GM21619 (cell line): Measurements from ENCODE around the gene SLC22A31.
"Not testable (repeated sequence)": the region's sequence is repeated elsewhere in the genome, so short reads cannot be mapped to it uniquely, and the experiment has no call there.

ENCODE experiments used
- ATAC-seq: cut with Tn5 transposase; IDR thresholded peaks from one replicate; pipeline ENCODE4 v1.9.1; 2021; ENCODE audit not compliant: unreplicated experiment

The SLC22A31 gene

DNA sequence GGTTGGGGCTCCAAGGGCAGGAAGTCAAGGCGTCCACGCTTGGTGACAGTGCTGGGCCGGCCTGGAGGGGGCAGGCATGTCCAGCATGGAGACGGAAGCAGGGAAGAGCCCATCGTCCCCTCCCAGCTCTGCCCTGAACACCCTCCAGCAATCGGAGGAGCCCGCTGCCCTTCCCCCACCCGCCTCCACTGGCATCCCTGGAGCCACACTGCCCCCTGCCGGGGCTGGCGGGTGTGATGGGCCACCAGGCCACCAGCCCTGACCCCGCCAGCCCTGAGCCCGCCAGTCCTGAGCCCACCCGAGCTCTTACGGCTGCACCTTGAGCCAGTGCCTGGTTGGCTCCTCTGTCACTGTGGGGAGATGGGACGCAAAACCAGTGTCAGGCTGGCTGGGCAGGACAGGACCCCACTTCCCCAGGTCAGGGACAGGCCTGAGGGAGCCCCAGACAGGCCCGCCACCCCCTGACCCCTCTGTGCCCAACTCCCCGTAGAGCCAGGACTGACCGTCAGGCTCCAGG is 32.9 kb downstream of the SLC22A31 start:
- ATAC-seq, result no peak

DNA sequence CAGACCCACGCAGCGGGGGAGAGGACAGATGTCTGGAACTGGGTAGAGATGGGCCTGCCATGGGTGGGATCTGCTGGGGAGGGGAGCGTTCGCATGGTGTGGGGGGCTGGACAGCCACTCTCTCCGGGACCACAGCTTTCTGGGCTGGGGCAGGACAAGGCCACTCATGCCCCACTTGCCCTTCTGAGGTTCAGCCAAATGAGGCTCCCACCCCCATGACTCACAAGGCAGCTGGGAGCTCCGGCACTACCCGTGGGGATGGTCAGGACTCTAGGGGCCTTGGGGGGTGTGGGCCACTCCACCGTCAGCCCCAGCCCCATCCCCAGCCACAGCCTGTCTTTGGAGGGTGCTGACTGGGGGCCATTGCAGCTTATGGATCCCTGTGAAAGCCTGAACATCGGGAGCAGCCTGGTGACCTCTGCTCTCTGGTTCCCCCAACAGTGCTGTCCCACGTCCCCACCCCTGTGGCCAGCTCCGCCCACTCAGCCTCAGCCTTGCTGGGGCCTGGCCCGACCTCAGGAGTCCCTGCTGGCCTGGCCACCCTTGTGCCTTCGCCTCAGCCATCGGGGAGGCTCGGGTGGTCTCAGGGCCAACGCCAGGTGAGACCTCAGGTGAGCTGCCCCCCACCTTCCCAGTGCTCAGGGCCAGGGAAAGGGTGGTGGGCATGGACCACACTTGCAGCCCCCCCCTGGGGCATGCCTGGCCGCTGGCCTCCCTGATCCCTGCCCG is 33.5 kb downstream of the SLC22A31 start:
- ATAC-seq, result no peak

DNA sequence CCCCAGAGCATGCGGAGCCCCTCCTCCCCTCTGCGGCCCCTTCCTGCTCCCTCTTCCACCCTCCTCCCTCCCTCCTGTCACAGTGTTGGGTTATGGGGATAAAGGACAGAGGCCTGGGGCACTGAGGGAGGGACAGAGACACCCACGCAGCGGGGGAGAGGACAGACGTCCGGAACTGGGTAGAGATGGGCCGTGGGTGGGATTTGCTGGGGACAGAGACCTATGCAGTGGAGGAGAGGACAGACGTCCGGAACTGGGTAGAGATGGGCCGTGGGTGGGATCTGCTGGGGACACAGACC is 34.7 kb downstream of the SLC22A31 start:
- not testable (repeated sequence) for ATAC-seq

DNA sequence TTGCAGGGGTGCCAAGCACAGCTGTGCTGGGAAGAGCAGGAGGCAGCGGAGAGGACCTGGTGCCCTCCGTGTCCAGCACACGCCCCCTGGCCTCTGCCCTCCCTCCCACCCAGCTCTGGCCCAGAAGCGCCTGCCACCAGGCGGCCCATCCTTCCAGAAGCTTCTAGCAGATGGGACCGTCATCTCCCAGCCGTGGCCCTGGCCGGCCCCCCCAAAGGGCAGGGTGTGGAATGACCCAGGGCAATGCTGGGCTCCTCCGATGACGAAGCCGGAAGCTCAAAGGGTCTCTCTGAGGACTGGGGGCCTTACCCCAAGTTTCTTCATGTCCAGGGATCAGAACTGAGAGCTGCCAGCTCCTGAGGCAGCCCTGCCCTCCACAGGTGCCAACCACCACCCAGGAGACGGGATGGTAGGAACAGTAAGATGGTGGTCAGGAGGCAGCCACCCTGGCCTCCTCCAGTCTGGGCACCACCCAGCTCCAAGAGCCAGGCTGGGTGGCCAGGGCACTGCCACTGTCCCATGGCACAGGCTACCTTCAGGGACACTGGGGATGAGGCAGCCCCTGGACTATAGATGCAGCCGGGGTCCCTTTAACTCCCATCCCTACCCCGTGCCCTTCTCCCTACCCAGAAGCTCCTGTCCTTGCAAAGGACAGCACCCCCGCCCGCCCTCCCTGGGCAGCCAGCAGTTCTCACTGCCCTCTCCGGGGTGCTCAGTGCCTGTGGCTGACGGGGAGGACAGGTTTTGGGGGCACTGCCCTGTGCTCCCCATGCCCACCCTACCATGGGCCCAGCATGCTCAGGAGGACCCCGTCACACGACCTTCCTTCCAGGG is 35.3 kb downstream of the SLC22A31 start:
- no peak for ATAC-seq

DNA sequence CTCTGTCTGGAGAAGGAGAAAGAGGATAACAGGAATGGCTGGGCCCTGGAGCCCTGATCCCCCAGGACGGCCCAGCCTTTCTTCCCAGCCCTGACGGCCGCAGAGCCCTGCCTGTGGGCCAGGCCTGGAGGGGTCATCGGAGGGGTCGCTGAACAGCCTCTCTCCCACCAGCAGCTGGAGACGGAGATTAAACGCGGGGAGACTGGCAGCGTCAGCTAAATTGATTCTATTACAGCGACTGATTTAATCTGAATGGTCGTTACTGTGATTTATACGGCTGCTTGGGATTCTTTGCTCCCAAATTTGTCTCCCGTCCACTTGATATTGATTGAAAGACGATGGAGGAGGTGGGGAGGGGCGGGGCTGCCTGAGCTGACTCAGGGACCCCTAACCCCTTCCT is 35.9 kb downstream of the SLC22A31 start:
- ATAC-seq, result no peak

DNA sequence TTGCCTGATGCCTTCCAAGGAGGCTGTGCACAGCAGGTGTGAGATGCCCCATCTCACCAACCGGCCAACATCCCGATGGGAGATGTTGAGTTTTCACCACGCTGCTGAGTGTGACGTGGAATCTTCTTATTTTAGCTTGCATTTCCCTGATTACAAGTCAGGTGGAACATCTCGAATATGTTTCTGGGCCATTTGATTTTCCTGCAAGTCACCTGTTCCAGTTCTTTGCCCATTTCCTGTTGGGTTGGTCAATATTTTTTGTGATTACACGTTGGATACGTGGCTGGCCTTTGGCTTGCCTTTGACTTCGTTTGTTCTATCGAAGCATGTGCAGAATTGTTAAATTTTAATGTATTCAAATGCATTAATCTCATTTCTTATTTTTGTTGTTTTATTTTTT is 37.0 kb downstream of the SLC22A31 start:
- no peak for ATAC-seq

DNA sequence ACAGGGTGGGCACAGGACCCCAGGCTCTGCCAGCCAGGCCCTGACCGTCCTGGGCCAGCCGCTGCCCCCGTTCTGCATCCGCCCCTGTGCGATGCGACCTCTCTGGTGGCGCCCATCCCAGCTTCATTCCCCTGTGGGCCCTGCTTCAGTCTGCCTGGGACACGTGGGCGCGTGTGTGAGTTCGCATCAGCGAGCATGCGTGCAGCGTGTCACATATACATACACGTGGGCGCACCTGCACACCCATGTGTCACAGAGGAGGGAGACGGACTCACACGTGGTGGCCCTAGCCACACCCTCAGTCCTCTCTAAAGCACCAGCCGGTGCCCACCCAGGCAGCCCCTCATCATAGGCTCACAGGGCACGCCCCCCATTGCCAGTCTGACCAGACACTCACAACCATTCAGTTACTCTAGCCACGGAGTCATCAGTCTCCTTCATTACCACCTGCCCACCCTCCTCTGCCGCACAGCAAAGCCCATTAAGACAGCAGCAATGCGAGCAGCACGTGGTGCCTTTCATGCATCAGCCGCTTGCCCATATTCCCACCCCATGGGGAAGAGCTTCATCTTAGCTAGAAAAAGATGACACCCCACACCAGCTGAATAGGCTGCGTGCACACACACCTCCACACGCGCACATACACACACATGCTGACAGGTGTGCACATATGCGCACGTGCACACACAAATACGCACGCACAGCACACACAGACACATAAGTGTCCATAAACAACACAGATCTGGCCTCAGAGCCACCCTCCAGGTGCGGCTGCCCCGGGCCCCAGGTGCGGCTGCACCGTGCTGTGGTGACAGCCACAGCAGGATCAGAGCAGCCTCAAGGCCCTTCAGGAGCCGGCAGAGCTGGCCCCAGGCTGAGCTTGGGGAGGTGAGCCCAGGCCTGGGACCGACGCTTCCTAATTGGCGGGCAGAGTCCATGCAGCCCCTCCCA is 38.3 kb downstream of the SLC22A31 start:
- no peak for ATAC-seq

DNA sequence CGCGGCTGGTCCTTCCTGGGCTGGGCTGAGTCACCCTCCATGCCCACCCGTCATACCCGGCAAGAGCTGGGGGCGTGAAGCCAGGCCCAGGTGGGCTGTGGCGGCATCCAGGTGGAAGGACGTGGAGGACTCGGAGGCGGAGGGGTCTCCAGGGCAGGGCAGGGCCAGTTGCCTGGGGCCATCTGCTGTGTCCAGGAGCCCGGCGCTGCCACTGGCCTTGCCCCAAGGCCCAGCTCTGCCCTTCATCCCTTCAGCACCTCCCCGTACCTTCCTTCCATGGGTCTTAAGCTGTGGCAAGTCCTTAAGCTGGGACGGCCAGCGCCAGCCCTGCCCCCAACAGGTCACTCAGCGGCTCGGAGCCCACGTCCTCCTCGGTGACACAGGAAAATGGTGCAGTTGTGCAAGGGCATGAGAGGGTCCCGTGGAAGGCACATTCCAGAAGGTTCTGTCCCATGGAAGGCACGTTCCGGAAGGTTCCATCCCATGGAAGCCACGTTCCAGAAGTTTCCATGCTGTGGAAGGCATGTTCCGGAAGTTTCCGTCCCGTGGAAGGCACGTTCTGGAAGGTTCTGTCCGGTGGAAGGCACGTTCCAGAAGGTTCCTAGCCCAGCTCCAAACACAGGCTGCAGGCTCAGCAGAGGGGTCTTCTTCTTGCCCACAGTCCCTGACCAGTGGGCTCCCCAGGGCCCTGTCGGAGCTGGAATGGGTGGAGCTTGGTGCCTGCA is 39.2 kb downstream of the SLC22A31 start:
- ATAC-seq, result no peak

DNA sequence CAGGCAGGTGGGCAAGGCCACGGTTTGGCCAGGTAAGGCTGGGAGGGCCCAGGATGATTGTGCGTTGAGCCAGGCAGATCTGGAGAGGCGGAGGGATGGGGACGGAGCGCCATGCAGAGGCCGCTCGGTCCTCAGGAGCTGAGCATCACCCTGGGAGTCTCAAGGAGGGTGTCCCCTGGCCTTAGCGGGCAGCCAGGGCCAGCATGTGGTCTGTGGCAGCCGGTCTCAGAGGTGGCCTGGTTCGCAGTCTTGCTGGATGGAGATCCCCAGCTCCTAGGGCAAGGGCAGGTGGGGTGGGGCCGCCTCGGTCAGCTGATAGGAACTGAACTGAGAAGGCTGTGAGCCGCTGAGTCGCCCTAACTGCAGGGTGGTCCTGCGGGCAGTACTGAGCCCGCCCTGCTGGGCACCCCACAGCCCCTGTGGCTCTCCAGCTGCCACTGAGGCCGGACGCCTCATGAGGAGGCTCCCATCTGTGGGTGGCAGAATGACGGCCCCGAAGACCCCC is 40.4 kb downstream of the SLC22A31 start:
- ATAC-seq, result no peak

DNA sequence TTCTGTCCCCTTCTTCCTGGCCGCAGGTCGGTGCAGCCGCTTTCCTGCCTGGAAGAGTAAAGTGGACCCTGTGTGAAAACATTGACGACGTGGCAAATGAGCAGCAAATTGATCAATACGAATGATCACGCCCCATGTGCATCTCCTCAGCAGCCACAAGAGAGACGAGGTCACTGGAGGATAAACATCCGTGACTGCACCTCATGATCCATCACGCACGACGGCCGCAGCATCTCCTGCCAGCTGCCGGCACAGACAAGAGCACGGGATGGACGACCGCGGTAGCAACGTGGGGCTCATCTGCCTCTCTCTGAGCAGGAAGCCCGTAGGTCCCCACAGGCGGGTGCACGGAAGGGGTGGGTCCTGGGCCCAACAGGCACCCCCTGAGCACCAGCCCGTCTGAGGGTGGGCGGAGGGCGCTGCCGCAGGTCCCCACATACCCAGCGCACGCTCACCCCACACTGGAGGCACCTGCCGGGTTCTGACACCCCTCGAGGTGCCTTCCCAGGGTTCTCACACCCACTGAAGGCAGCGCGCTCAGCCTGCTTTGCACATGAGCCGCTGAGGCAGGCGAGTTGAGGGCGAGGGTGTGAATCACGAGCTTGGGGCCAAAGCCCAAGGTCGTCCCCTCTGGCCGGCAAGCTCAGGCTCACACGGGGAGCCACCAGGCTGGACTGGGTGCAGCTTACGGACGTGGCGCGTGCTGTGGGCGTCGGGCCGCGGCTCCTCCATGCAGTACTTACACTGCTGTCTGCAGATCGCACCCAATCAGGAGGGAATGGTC is 41.1 kb downstream of the SLC22A31 start:
- no peak for ATAC-seq

DNA sequence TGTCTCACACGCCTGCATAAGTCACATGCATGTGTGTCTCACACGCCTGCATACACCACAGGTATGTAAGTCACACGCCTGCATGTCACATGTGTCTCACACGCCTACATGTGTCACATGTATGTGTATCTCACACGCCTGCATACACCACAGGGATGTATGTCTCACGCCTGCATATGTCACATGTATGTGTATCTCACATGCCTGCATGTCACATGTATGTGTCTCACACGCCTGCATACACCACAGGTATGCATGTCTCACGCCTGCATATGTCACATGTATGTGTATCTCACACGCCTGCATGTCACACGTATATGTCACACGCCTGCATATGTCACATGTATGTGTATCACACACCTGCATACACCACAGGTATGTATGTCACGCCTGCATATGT is 42.6 kb downstream of the SLC22A31 start:
- no peak for ATAC-seq

DNA sequence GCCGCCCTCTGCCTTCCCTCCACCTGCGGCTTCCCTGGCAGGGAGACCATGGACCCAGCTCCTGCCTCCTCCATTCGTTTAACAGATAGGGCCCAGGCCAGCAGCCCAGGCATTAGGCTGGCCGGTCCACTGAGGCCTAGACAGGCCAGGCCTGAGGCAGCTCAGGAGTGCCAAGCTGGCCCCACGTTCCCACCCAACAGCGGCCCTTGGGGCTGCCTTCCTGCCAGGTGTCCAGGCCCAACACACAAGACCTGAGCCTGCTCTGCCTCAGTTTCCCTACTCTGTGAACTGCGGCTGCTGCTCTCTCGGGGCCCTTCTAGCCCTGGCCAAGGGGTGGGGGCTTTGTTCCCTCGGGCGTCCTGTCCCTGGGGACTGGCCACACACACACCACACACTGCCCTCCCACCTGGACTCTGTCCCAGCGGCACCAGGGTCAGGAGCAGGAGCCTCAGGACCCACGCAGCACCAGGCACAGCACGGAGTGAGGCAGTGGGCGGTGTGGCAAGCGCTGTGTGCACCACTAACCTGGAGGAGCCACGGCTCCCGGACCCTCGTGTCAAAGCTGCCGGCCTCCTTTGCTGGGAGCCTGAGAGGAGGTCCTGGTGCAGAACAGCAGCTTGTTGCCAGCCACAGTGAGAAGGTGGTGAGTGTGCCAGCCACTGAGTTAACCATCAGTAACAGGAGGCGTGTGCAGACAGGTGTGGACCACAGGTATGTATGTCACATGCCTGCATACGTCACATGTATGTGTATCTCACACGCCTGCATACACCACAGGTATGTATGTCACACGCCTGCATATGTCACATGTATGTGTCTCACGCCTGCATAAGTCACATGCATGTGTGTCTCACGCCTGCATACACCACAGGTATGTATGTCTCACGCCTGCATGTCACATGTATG is 43.3 kb downstream of the SLC22A31 start:
- no peak for ATAC-seq

DNA sequence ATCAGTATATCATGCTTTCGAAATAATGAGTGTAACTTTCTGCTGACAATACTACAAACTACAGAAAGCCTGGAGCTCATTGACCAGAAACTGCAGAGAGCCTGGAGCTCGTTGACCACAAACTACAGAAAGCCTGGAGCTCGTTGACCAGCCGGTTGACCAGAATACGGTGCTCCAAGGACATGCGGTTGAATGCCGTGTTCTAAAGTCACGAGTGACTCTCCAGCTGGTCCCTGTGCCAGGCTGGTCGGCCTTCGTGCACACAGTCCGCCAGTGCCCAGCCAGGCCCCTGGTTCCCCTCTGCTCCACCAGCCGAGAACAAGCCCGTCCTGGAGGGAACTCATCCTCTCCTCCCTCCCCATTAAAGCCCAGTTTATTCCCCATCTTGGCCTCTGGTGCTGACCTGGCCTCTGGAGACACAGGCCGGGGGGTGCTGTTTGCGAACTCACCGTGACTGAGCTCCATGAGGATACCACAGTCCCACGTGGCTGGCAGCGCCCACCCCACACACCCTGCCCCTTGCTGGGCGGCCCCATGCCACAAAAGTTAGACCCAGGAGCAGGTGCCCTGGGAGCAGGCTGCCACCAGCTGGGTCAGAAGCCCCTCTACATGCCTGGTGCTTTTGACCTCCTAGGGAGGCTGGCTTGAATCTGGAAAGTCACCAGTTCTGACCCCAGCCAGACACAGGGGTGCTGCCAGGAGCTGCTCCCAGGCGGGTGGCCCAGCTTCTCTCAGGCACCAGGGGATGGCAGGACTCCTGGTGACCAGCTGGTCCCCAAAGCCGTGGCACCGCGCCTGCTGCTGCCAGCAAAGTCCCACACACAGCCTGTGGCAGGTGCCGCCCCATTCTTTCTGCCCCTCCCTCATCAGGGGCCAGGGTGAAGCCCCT is 44.2 kb downstream of the SLC22A31 start:
- no peak for ATAC-seq

DNA sequence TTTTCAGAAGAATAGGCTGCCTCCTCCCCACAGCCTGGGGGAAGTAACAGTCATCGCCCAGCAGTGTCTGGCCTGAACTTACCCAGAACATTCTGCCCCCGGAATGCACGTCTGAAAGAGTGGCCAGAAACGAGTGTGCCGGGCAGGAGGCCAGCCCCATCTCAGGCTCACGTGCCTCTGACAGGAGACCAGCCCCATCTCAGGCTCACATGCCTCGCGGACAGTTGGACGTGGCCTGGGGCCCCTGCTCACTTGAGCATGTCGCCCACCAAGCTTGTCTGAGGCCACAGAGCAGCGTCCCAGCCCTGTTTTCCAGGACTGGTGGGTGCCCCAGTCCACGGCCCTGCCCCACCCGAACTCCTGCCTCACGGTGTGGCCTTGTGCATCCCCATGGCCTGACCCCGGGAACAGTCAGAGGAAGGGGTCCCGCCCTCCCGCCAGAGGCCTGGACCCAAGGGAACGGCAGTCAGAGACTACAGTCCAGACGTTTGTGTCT is 45.1 kb downstream of the SLC22A31 start:
- ATAC-seq, result no peak

DNA sequence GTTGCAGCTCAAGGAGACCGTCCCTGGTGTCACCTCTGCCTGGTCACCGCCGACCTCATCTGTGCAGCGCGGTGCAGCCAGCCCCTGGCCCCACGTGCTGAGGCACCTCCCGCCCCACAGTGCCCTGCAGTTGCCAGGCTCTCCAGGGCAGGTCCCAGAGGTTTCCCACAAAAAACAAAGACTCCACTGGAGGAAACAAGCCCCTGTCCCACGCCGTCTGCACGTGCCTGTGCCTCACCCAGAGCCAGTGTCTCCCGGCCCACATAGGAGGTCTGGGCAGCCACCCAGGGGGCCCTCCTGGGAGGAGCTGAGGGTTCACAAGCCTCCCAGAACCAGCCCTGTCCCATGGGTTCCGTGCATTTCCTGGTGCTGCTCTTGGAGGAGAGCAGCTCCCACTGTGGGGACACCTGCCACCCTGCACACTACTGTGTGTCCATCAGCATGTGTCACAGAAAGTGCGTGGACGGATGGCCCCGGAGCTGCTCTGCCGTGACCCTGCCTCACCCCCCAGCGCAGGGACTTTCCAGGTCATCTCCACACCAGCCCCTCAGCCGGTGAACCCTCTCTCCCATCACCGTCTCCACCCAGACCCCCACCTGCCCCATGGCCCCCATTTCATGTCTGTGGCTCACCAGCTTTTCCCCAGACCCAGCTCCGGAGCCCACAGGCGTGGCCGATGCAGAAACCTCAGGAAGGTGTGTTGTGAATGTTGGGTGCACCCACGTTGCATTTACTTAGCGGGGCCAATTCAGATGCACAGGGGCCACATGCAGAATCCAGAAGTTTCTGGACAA is 45.8 kb downstream of the SLC22A31 start:
- no peak for ATAC-seq

DNA sequence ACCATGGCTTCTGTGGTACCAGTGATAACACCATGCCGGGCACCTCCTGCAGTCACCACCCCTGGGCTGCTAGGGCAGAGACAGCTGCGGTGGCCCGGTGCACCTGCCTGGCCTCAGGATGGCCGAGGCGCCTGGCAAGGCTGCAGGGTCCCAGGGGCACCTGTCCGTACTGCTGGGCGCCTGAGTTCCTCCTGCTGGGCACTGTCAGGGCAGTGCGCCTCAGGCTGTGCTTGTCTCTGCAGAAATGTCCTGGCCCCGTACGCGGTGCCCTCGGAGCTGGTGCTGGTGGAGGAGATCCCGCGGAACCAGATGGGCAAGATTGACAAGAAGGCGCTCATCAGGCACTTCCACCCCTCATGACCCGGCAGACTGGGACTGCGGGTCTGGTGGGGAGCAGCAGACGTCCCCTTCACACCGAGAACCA is 46.5 kb downstream of the SLC22A31 start:
- ATAC-seq, result no peak
